K562 (cell line): Measurements from ENCODE around the gene PPP1R14B. TPM values are rescaled to one million over a fixed set of nuclear protein-coding genes. Genes with fewer than 3 reads are reported as not detected.

Source experiments
- ARHGAP35 ChIP-seq: fragments of 450-650 bp; IDR thresholded peaks from 2 replicates; pipeline ENCODE4 v1.6.1; 2018; ENCODE audit not compliant: partially characterized antibody
- CHD1 ChIP-seq: fragments of 200-600 bp; sonication (generic); IDR thresholded peaks from one replicate; pipeline ENCODE4 v1.6.1; 2012; ENCODE audit warnings: mild to moderate bottlenecking, moderate library complexity, low read length, inconsistent platforms
- DDX20 ChIP-seq: fragments of 450-650 bp; IDR thresholded peaks from 2 replicates; pipeline ENCODE4 v1.6.1; 2016; ENCODE audit warnings: missing genetic modification characterization, low read depth, mild to moderate bottlenecking, missing compliant biosample characterization, moderate library complexity
- EP400 ChIP-seq: fragments of 450-650 bp; IDR thresholded peaks from 2 replicates; pipeline ENCODE4 v1.6.1; 2017; ENCODE audit warnings: antibody characterized with exemption, mild to moderate bottlenecking, moderate library complexity
- FOXK1 ChIP-seq: sonication (generic); formaldehyde crosslinking; IDR thresholded peaks from 2 replicates; pipeline ENCODE4 v1.8.0; 2022; ENCODE audit warnings: missing genetic modification reagents, mild to moderate bottlenecking, borderline replicate concordance
- GATAD2B ChIP-seq: fragments of 450-650 bp; IDR thresholded peaks from 2 replicates; pipeline ENCODE4 v1.6.1; 2017; ENCODE audit warnings: mild to moderate bottlenecking, borderline replicate concordance
- KLF6 ChIP-seq: fragments of 250-450 bp; sonication (Bioruptor Pico); IDR thresholded peaks from 2 replicates; pipeline ENCODE4 v1.4.0; 2020; ENCODE audit warnings: mild to moderate bottlenecking, moderate library complexity, borderline replicate concordance
- RB1 ChIP-seq: fragments of 450-650 bp; IDR thresholded peaks from 2 replicates; pipeline ENCODE4 v1.6.1; 2017; ENCODE audit warnings: low read depth, mild to moderate bottlenecking
- RBBP5 ChIP-seq: fragments of 200-600 bp; sonication (generic); IDR thresholded peaks from 2 replicates; pipeline ENCODE4 v1.6.1; 2012; ENCODE audit warnings: borderline replicate concordance, mild to moderate bottlenecking, low read length, control low read depth, inconsistent platforms; ENCODE audit not compliant: insufficient read depth, poor library complexity, severe bottlenecking
- RBM39 ChIP-seq: fragments of 200-400 bp; formaldehyde crosslinking; optimal IDR thresholded peaks from 2 replicates; pipeline ENCODE3; 2018; ENCODE audit warnings: low read depth, low read length
- SRSF9 ChIP-seq: fragments of 200-400 bp; formaldehyde crosslinking; IDR thresholded peaks from 2 replicates; pipeline ENCODE4 v1.6.1; 2017; ENCODE audit warnings: low read depth, low read length, borderline replicate concordance
- WHSC1 ChIP-seq: IDR thresholded peaks from one replicate; pipeline ENCODE4 v1.6.1; 2012; ENCODE audit warnings: low read length, control low read depth, inconsistent platforms
- ZBTB8A ChIP-seq: fragments of 450-650 bp; IDR thresholded peaks from 2 replicates; pipeline ENCODE4 v1.6.1; 2018; ENCODE audit warnings: mild to moderate bottlenecking, moderate library complexity; ENCODE audit not compliant: partially characterized antibody
- polyA plus RNA-seq, 8 experiments: library from polyadenylated mRNA; depleted of rRNA in 4 of 8; stranded (reverse) in 5 of 8; unstranded in 3 of 8; fragments of >200 nt; fragmentation: Nextera tagmentation in 2 of 8; fragmentation: Illumina TruSeq in 1 of 8; extraction: Ambion mirVana in 2 of 8; extraction: Trizol in 1 of 8; gene quantifications; 2 replicates each; pipeline versions ENCODE4 v1.2.1 to v1.2.3, GENCODE V29; 2011 to 2014; ENCODE audit warnings: inconsistent platforms in 1 of 8, missing spikeins in 1 of 8
- total RNA-seq, 7 experiments: library from RNA; depleted of rRNA in 6 of 7; stranded (reverse); fragments of >200 nt in 6 of 7; fragmentation: Illumina TruSeq in 2 of 7; extraction: Trizol in 2 of 7; gene quantifications; 2 replicates each; pipeline versions ENCODE4 v1.2.1 to v1.2.3, GENCODE V29; 2011 to 2021; ENCODE audit warnings: low replicate concordance in 1 of 7
- TF ChIP-seq, protein P1 (sequence below): fragments of 200-800 bp; sonication (Bioruptor generic); IDR thresholded peaks from 2 replicates; pipeline ENCODE4 v1.6.1; 2017; ENCODE audit warnings: missing genetic modification characterization, missing compliant biosample characterization
- TF ChIP-seq, protein P2 (sequence below): sonication (generic); formaldehyde crosslinking; IDR thresholded peaks from 2 replicates; pipeline ENCODE4 v1.8.1; 2023; ENCODE audit warnings: mild to moderate bottlenecking, missing genetic modification reagents
- TF ChIP-seq, protein P3 (sequence below): fragments of 250-450 bp; sonication (Bioruptor Pico); IDR thresholded peaks from 2 replicates; pipeline ENCODE4 v1.5.0; 2020; ENCODE audit warnings: mild to moderate bottlenecking, borderline replicate concordance
- TF ChIP-seq, protein P4 (sequence below): fragments of 450-650 bp; IDR thresholded peaks from 2 replicates; pipeline ENCODE4 v1.6.1; 2017; ENCODE audit warnings: mild to moderate bottlenecking, moderate library complexity

Gene PPP1R14B
- total and polyA plus RNA-seq, 9 of the 15 experiments (the other 6 are each of a cell fraction or from before 2014, with no cell fraction given), result 7.7 to 566 (median 212) TPM

DNA sequence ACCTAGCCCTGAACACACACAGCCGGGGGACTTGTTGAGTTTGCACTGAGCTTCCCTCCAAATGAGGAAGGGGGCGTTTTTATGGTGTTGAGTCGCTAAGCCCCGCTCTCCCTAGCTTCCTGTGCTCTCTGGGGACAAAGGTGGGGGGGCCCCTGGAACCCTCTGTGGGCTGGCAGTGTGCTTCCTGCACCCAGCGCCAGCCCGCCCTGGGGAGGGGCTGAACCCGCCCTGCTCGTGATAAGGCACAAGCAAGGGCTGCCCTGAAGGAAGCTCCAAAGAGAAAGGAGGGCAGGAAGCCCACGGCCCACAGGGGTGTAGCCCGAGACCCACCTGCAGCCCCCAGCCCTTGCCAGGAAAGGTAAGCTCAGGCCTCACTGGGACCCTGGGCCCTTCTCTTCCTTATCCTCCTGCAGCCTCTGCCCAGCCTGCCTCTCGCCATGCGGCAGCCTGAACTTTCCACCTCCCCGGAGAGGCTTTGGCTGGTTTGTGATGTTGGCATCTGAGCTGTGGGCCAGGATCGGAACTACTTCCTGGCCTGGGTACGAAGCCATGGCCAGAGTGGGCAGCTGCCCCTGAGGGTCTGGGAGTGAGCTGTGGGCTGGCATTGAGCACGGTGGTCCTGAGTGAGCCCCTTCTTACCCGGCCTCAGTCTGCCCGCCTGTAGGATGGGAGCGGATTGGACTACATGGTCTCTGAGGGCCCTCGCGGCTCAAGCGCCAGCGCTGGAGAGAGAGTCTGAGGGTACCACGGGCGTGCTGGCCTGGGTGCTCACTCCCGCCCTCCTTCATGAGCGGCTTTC, 40.1 kb downstream of the PPP1R14B start, which contains the start of gene FERMT3 (continued):
- TF ChIP-seq ARHGAP35 (no peak), RBBP5 (peak; percentile 63), CHD1 (peak; percentile 95), KLF6 (peak; percentile 68; the same call in 1 of the 2 replicates), SRSF9 (no peak), DDX20 (no peak), RBM39 (peak; percentile 10), RB1 (peak; percentile 46; the same call in 1 of the 2 replicates), FOXK1 (peak; percentile 93), ZBTB8A (no peak), EP400 (peak; percentile 26), WHSC1 (no peak), GATAD2B (0 out of 2 replicates have a peak, but pooled peaks have one; percentile 71)
- TF ChIP-seq, protein P1, sequence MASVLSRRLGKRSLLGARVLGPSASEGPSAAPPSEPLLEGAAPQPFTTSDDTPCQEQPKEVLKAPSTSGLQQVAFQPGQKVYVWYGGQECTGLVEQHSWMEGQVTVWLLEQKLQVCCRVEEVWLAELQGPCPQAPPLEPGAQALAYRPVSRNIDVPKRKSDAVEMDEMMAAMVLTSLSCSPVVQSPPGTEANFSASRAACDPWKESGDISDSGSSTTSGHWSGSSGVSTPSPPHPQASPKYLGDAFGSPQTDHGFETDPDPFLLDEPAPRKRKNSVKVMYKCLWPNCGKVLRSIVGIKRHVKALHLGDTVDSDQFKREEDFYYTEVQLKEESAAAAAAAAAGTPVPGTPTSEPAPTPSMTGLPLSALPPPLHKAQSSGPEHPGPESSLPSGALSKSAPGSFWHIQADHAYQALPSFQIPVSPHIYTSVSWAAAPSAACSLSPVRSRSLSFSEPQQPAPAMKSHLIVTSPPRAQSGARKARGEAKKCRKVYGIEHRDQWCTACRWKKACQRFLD (CRISPR knock-in tag), result no peak
- TF ChIP-seq, protein P2, sequence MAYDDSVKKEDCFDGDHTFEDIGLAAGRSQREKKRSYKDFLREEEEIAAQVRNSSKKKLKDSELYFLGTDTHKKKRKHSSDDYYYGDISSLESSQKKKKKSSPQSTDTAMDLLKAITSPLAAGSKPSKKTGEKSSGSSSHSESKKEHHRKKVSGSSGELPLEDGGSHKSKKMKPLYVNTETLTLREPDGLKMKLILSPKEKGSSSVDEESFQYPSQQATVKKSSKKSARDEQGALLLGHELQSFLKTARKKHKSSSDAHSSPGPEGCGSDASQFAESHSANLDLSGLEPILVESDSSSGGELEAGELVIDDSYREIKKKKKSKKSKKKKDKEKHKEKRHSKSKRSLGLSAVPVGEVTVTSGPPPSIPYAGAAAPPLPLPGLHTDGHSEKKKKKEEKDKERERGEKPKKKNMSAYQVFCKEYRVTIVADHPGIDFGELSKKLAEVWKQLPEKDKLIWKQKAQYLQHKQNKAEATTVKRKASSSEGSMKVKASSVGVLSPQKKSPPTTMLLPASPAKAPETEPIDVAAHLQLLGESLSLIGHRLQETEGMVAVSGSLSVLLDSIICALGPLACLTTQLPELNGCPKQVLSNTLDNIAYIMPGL (CRISPR knock-in tag), result no peak; the same call in 1 of the 2 replicates
- TF ChIP-seq, protein P3, sequence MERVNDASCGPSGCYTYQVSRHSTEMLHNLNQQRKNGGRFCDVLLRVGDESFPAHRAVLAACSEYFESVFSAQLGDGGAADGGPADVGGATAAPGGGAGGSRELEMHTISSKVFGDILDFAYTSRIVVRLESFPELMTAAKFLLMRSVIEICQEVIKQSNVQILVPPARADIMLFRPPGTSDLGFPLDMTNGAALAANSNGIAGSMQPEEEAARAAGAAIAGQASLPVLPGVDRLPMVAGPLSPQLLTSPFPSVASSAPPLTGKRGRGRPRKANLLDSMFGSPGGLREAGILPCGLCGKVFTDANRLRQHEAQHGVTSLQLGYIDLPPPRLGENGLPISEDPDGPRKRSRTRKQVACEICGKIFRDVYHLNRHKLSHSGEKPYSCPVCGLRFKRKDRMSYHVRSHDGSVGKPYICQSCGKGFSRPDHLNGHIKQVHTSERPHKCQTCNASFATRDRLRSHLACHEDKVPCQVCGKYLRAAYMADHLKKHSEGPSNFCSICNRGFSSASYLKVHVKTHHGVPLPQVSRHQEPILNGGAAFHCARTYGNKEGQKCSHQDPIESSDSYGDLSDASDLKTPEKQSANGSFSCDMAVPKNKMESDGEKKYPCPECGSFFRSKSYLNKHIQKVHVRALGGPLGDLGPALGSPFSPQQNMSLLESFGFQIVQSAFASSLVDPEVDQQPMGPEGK (CRISPR knock-in tag), result no peak
- TF ChIP-seq, protein P4, sequence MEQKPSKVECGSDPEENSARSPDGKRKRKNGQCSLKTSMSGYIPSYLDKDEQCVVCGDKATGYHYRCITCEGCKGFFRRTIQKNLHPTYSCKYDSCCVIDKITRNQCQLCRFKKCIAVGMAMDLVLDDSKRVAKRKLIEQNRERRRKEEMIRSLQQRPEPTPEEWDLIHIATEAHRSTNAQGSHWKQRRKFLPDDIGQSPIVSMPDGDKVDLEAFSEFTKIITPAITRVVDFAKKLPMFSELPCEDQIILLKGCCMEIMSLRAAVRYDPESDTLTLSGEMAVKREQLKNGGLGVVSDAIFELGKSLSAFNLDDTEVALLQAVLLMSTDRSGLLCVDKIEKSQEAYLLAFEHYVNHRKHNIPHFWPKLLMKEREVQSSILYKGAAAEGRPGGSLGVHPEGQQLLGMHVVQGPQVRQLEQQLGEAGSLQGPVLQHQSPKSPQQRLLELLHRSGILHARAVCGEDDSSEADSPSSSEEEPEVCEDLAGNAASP, result no peak
